BLaER1 treated with 17β-estradiol and CSF1 and Interleukin-3, amounts not matched to agents 10 nM and 100 nM (cell line): Measurements from ENCODE around the gene GRID2IP.
A peak's percentile ranks its signal among the peaks of the same experiment; 100 is the strongest.

Experiments used
- H3K27ac ChIP-seq, 11 experiments: shearing (Covaris generic); formaldehyde crosslinking; 2 replicates each; pipeline ENCODE4 v1.8.1; 2022
- H3K27me3 ChIP-seq, 11 experiments: shearing (Covaris generic); formaldehyde crosslinking; 2 replicates each; pipeline ENCODE4 v1.8.1; 2022
- H3K36me3 ChIP-seq, 11 experiments: shearing (Covaris generic); formaldehyde crosslinking; 2 replicates each; pipeline ENCODE4 v1.8.1; 2022
- H3K4me1 ChIP-seq, 10 experiments: shearing (Covaris generic); formaldehyde crosslinking; 2 replicates each; pipeline ENCODE4 v1.8.1; 2022
- H3K4me2 ChIP-seq, 11 experiments: shearing (Covaris generic); formaldehyde crosslinking; 2 replicates each; pipeline ENCODE4 v1.8.1; 2022
- H3K4me3 ChIP-seq, 10 experiments: shearing (Covaris generic); formaldehyde crosslinking; 2 replicates each; pipeline ENCODE4 v1.8.1; 2022
- H3K9ac ChIP-seq, 11 experiments: shearing (Covaris generic); formaldehyde crosslinking; 2 replicates each; pipeline ENCODE4 v1.8.1; 2022
- H3K9me3 ChIP-seq, 11 experiments: shearing (Covaris generic); formaldehyde crosslinking; replicated peaks in 1 of 11; 2 replicates each; pipeline ENCODE4 v1.8.1; 2022
- H4K20me1 ChIP-seq, 11 experiments: shearing (Covaris generic); formaldehyde crosslinking; 2 replicates each; pipeline ENCODE4 v1.8.1; 2022
- Cebpa-rat ChIP-seq, 11 experiments: shearing (Covaris generic); IDR thresholded peaks; 2 replicates each; pipeline ENCODE4 v1.8.1; 2022

The GRID2IP gene

DNA sequence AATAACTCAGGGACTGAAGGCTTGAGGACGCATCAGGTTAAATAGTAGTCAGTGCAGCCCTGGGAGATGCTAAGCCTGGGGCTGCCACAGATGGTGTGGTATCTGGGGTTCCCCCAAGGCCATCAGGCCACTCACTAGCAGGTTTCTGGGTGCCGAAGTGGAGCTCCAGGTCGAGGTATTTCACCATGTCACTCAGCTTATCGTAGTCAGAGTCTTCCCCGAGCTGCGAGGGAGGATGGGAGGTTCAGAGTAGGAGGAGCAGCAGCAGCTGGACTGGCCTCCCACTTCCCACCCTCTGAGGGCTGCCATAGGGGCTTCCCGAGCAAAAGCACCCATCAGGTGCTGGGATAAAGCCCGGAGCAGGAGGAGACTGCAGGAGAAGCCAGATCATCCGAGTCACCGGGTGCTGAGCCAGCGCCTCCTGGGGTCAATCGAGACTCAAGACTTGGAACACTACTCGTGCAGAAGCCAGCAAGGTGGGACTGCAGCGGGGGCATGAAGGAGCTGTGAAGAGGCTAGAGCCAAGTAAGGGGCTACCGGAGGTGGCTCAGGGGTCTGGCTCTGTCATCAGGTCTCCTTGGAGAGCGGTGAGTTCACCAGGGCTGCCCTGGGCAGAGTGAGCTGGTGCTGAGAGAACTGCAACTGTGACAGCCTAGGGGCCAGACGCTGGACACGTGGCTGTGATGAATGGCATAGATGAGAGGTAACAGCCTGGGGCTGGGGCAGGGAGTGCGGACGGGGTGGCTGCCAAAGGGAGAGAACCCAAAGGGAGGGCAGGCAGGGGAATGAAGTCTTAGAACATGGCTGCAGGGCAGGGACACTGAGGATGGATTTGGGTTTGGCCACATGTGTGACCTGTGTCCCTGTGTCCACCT is 45.3 kb downstream of the GRID2IP start:
- H3K36me3 ChIP-seq = peaks cover 0 to 73% (median 45%) of the 10 kb centered on the region in 11 experiments; a peak in 15 of 22 replicates
- peaks cover 6 to 29% (median 22%) of the 10 kb centered on the region in 10 experiments; a peak in 18 of 20 replicates for H3K4me1 ChIP-seq
- no peaks in the 10 kb centered on the region for H3K9me3 ChIP-seq
- H3K27me3 ChIP-seq = no peaks in the 10 kb centered on the region
- H3K4me2 ChIP-seq = peak overlapping the region in 7 of 11 experiments; percentile 97 to 100 (median 98); a peak in 9 of 22 replicates
- peaks cover 0 to 29% (median 0%) of the 10 kb centered on the region in 11 experiments; a peak in 5 of 22 replicates for H4K20me1 ChIP-seq
- peak overlapping the region in 2 of 11 experiments; percentile 6 to 74; a peak in 3 of 22 replicates for H3K9ac ChIP-seq
- TF ChIP-seq Cebpa-rat (IDR thresholded peaks at IDR 0.05) = no peak
- no peak overlapping the region for H3K4me3 ChIP-seq
- H3K27ac ChIP-seq = no peak overlapping the region

DNA sequence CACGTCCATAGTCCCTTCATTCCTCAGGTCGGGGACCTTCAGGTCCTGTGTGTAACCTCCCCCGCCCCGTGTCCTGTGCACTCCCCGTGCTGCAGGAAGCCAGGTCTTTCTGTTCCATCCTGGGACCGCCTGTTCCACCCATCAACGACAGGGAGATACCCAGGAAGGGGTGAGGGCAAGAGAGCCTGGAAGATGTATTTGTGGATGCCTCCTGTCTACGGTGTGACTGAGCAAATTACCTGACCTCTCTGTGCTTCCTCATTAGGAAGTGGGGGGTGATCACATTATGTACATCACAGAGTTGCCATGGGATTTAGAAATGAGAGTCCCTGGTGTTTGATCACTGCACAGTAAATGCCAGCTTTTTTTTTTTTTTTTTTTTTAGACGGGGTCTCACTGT is 46.3 kb downstream of the GRID2IP start:
- TF ChIP-seq Cebpa-rat (IDR thresholded peaks at IDR 0.05) = no peak
- Histone ChIP-seq H3K9me3 (no peaks in the 10 kb centered on the region), H3K4me1 (peaks cover 6 to 29% (median 22%) of the 10 kb centered on the region in 10 experiments; a peak in 18 of 20 replicates), H3K4me2 (peak overlapping the region; percentile 97 to 100 (median 98)), H3K27me3 (no peaks in the 10 kb centered on the region), H3K36me3 (peaks cover 0 to 71% (median 42%) of the 10 kb centered on the region in 11 experiments; a peak in 15 of 22 replicates), H3K9ac (peak overlapping the region; percentile 61 to 84 (median 77); a peak in 21 of 22 replicates), H3K27ac (peak overlapping the region in 10 of 11 experiments; percentile 57 to 77 (median 66); a peak in 18 of 22 replicates), H4K20me1 (peaks cover 0 to 21% (median 0%) of the 10 kb centered on the region in 11 experiments; a peak in 4 of 22 replicates), H3K4me3 (peak overlapping the region; percentile 58 to 79 (median 66))

DNA sequence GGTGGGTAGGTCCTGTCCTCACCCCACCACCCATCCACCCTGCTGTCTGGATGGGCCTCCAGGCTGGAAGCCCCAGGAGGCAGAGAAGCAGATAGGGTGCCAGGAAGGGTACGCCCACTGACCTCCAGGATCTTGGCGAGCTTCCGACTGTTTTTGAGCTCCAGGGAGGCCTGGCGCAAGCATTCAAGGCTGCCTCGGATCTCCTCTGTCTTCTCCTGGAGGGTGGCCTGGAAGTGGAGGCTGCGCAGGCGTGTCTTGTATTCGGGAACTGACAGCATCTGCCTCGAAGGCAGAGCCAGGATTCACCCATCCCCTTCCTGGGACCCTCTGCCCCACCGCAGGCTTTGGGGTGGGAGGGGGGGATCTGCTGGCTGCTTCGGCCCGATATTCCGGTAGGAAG is 48.4 kb downstream of the GRID2IP start:
- peaks cover 0 to 73% (median 43%) of the 10 kb centered on the region in 11 experiments; a peak in 13 of 22 replicates for H3K36me3 ChIP-seq
- H3K9me3 ChIP-seq = no peaks in the 10 kb centered on the region
- peaks cover 6 to 29% (median 22%) of the 10 kb centered on the region in 10 experiments; a peak in 18 of 20 replicates for H3K4me1 ChIP-seq
- no peak overlapping the region for H3K27ac ChIP-seq
- H3K4me3 ChIP-seq = peak overlapping the region in 7 of 10 experiments; percentile 63 to 79 (median 68); a peak in 12 of 20 replicates
- H3K27me3 ChIP-seq = no peaks in the 10 kb centered on the region
- no peak for TF ChIP-seq Cebpa-rat (IDR thresholded peaks at IDR 0.05)
- peaks cover 0 to 16% (median 0%) of the 10 kb centered on the region in 11 experiments; a peak in 4 of 22 replicates for H4K20me1 ChIP-seq
- H3K9ac ChIP-seq = peak overlapping the region in 1 of 11 experiments; percentile 77; a peak in 2 of 22 replicates
- H3K4me2 ChIP-seq = peak overlapping the region; percentile 95 to 100 (median 98); a peak in 21 of 22 replicates

DNA sequence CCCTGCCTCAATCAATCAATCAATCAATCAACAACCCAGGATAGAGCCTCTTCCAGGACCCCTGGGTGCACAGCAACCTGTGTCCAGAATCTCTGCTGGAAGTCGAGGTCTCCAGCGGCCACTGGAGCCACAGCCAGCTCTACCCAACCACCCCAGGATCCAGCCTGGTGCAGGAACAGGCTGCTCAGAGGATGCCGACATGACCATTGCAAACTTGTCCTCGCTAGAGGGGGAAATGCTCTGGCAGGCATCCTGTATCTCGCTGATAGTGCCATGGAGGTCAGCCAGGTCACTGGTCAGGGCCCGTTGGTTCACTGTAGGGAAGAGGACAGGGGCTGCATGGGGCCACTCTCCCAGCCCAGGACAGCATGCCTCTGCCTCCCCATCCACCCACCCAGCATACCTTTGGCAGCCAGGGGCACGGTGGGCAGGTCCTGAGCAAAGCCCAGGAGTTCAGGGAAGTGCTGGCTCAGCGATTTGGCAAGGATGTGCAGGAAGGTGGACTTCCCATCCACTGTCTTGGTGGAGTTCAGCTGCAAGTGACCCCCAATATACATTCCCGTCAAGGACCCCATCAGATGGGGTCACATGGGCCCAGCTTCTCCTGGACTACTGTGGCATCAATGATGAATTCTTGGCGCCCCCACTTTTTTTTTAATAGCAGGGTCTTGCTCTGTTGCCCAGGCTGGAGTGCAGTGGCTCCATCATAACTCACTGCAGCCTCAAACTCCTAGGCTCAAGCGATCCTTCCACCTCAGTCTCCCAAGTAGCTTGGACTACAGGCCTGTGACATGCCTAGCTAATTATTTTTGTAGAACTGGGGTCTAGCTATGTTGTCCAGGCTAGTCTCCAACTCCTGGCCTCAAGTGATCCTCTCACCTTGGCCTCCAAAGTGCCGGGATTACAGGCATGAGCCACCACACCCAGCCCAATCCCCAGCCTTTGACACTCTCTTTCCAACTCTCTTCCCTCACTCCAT is 49.4 kb downstream of the GRID2IP start:
- Histone ChIP-seq H3K9me3 (no peaks in the 10 kb centered on the region), H3K4me1 (peaks cover 6 to 29% (median 22%) of the 10 kb centered on the region in 10 experiments; a peak in 18 of 20 replicates), H3K36me3 (peaks cover 0 to 73% (median 42%) of the 10 kb centered on the region in 11 experiments; a peak in 13 of 22 replicates), H3K27ac (no peak overlapping the region), H3K4me2 (no peak overlapping the region), H3K9ac (no peak overlapping the region), H4K20me1 (peaks cover 0 to 16% (median 0%) of the 10 kb centered on the region in 11 experiments; a peak in 4 of 22 replicates), H3K27me3 (no peaks in the 10 kb centered on the region), H3K4me3 (no peak overlapping the region)
- no peak for TF ChIP-seq Cebpa-rat (IDR thresholded peaks at IDR 0.05)

DNA sequence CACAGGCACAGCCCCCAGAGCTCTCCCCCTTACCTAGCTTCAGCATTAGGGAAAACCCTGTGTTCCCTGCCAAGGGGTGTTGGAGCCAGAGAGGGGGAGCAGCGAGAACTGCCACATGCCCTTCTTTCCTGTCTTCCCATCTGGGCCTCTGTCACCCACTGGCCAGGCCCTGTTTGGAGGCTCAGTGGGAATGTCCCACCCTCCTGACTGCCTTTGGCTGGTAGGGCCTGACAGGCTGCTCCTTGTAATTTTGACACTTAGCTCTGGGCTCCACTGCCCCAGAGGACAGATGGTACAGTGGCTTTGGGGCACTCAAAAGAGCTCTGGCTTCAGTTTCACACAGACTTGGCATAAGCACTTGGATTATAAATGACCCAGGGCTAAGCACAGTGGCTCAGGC is 50.6 kb downstream of the GRID2IP start:
- peaks cover 6 to 20% (median 17%) of the 10 kb centered on the region in 10 experiments; a peak in 18 of 20 replicates for H3K4me1 ChIP-seq
- no peak for TF ChIP-seq Cebpa-rat (IDR thresholded peaks at IDR 0.05)

DNA sequence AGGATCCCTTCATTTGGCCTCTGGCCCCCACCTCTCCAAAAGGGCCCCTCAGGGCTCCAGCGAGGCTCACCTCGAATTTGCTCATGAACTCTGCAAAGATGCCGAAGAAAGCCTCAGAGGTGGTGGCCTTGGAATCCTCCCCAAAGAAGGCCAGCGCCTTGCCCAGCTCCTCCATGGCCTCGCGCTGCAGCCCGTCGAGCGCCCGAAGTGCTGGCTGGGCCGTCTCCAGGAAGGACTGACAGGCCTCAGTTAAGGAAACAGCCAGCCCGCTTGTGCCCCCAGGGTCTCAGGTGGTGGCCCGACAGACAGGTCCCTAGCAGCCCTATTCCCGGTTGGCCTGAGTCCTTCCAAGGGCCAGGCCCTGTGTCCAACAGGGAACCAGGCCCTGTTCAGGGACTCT is 53.3 kb downstream of the GRID2IP start:
- Histone ChIP-seq H3K9me3 (no peaks in the 10 kb centered on the region), H3K36me3 (peaks cover 0 to 66% (median 33%) of the 10 kb centered on the region in 11 experiments; a peak in 12 of 22 replicates), H3K27me3 (no peaks in the 10 kb centered on the region), H3K27ac (no peak overlapping the region), H3K4me1 (peaks cover 0 to 10% (median 2%) of the 10 kb centered on the region in 10 experiments; a peak in 5 of 20 replicates), H3K4me3 (no peak overlapping the region), H3K9ac (0 out of 22 replicates have a peak overlapping the region, but pooled peaks of 1 of the 11 experiments have one; percentile 14), H3K4me2 (no peak overlapping the region), H4K20me1 (0 out of 22 replicates have a peak, but pooled peaks cover 0 to 5% (median 0%) of the 10 kb centered on the region in 11 experiments)
- no peak for TF ChIP-seq Cebpa-rat (IDR thresholded peaks at IDR 0.05)

More for the DNA sequence above, 50.6 kb downstream of the GRID2IP start:
- Histone ChIP-seq H3K4me2 (no peak overlapping the region), H3K27ac (no peak overlapping the region), H3K27me3 (no peaks in the 10 kb centered on the region), H3K4me3 (no peak overlapping the region), H3K36me3 (peaks cover 0 to 70% (median 33%) of the 10 kb centered on the region in 11 experiments; a peak in 12 of 22 replicates), H3K9me3 (no peaks in the 10 kb centered on the region), H4K20me1 (peaks cover 0 to 12% (median 0%) of the 10 kb centered on the region in 11 experiments; a peak in 2 of 22 replicates), H3K9ac (no peak overlapping the region)

DNA sequence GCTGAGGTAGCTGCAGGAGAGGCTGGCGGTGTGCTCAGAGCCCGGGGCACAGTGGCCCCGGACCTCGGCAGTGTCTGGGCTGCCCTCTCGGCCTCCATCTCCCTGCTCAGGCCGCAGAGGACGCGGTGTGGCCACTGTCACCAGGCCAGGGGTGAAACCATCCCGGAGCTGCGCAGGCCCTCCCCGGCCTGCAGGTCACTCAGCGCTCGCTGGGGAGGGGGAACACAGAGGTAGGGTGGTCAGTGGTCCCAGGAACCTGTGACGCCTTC is 53.7 kb downstream of the GRID2IP start:
- H3K9me3 ChIP-seq = no peaks in the 10 kb centered on the region
- H4K20me1 ChIP-seq = 0 out of 22 replicates have a peak, but pooled peaks cover 0 to 5% (median 0%) of the 10 kb centered on the region in 11 experiments
- 0 out of 22 replicates have a peak overlapping the region, but pooled peaks of 1 of the 11 experiments have one; percentile 14 for H3K9ac ChIP-seq
- no peak for TF ChIP-seq Cebpa-rat (IDR thresholded peaks at IDR 0.05)
- H3K4me3 ChIP-seq = no peak overlapping the region
- H3K4me1 ChIP-seq = peaks cover 0 to 10% (median 0%) of the 10 kb centered on the region in 10 experiments; a peak in 5 of 20 replicates
- no peak overlapping the region for H3K27ac ChIP-seq
- peaks cover 0 to 62% (median 33%) of the 10 kb centered on the region in 11 experiments; a peak in 12 of 22 replicates for H3K36me3 ChIP-seq
- H3K27me3 ChIP-seq = no peaks in the 10 kb centered on the region
- H3K4me2 ChIP-seq = no peak overlapping the region
